Amniotic epithelial cell (primary cell): ENCODE results near the gene PDE8B.

Experiments used
- DNase-seq: peaks from one replicate; pipeline ENCODE4 v3.0.0-alpha.2; 2010; ENCODE audit warnings: low read depth

Gene PDE8B

GRCh38 chr5:77232574-77233358 lies 22.3 kb downstream of the PDE8B start:
- peak; percentile 25 for DNase-seq

- no peak for DNase-seq
Observed at GRCh38 chr5:77235846-77236721, 25.6 kb downstream of the PDE8B start.

- DNase-seq = no peak
Observed at GRCh38 chr5:77239126-77239741, 28.8 kb downstream of the PDE8B start.

GRCh38 chr5:77241444-77241843 lies 31.0 kb downstream of the PDE8B start:
- peak; percentile 60 for DNase-seq

- DNase-seq = no peak
Observed at GRCh38 chr5:77249475-77249874, 39.0 kb downstream of the PDE8B start.

- no peak for DNase-seq
Observed at GRCh38 chr5:77250021-77250420, 39.5 kb downstream of the PDE8B start.

- DNase-seq = no peak
Observed at GRCh38 chr5:77251921-77252320, 41.4 kb downstream of the PDE8B start.

GRCh38 chr5:77255617-77256016 lies 45.1 kb downstream of the PDE8B start:
- no peak for DNase-seq

GRCh38 chr5:77256406-77256805 lies 45.9 kb downstream of the PDE8B start:
- no peak for DNase-seq

GRCh38 chr5:77258652-77259051 lies 48.2 kb downstream of the PDE8B start:
- no peak for DNase-seq

GRCh38 chr5:77259476-77259875 lies 49.0 kb downstream of the PDE8B start:
- DNase-seq = no peak

- no peak for DNase-seq
Observed at GRCh38 chr5:77262697-77263096, 52.2 kb downstream of the PDE8B start.

- DNase-seq = no peak
Observed at GRCh38 chr5:77266291-77266690, 55.8 kb downstream of the PDE8B start.

- DNase-seq = no peak
Observed at GRCh38 chr5:77267496-77267895, 57.0 kb downstream of the PDE8B start.

GRCh38 chr5:77272206-77272605 lies 61.7 kb downstream of the PDE8B start:
- peak; percentile 47 for DNase-seq

GRCh38 chr5:77277759-77278158 lies 67.3 kb downstream of the PDE8B start:
- no peak for DNase-seq

- no peak for DNase-seq
Observed at GRCh38 chr5:77280036-77280435, 69.6 kb downstream of the PDE8B start.

- DNase-seq = no peak
Observed at GRCh38 chr5:77281969-77282336, 71.5 kb downstream of the PDE8B start.

- peak; percentile 16 for DNase-seq
Observed at GRCh38 chr5:77282337-77283027, 72.0 kb downstream of the PDE8B start.

- DNase-seq = no peak
Observed at GRCh38 chr5:77285251-77285841, 74.9 kb downstream of the PDE8B start.

- no peak for DNase-seq
Observed at GRCh38 chr5:77292026-77292757, 81.7 kb downstream of the PDE8B start.
